ENCODE data around the gene KCNMA1. TPM values are rescaled to one million over a fixed set of nuclear protein-coding genes. Genes with fewer than 3 reads are reported as not detected.
"Not testable (repeated sequence)": the region's sequence is repeated elsewhere in the genome, so short reads cannot be mapped to it uniquely, and the experiment has no call there.

The KCNMA1 gene
- total and polyA plus RNA-seq, 8 donors = 0.92 to 155 (median 54.3) TPM

GRCh38 chr10:77413231-77413630 lies 224.4 kb downstream of the KCNMA1 start:
- no peak for TF ChIP-seq CTCF (IDR thresholded peaks at IDR 0.05)
- TF ChIP-seq POLR2A (IDR thresholded peaks at IDR 0.05) = no peak
- no peak for TF ChIP-seq POLR2AphosphoS5 (IDR thresholded peaks at IDR 0.05)
- no peak for TF ChIP-seq EP300 (IDR thresholded peaks at IDR 0.05)
- Histone ChIP-seq H3K27me3 (peaks cover 0 to 3% (median 0%) of the 10 kb centered on the region in 3 donors), H3K9me3 (no peaks in the 10 kb centered on the region), H3K4me1 (peaks cover 17 to 57% (median 25%) of the 10 kb centered on the region in 4 donors), H3K4me3 (no peak overlapping the region), H3K36me3 (no peaks in the 10 kb centered on the region), H3K27ac (no peak overlapping the region)
- WGBS, 5 donors = 76 to 88% (median 86%) methylated on average over 7 of the region's 7 CpGs
- intact Hi-C loops (cut with DNase I; ENCODE audit: low total_unique reads) = no loop called here
- DNase-seq = no peak

DNA sequence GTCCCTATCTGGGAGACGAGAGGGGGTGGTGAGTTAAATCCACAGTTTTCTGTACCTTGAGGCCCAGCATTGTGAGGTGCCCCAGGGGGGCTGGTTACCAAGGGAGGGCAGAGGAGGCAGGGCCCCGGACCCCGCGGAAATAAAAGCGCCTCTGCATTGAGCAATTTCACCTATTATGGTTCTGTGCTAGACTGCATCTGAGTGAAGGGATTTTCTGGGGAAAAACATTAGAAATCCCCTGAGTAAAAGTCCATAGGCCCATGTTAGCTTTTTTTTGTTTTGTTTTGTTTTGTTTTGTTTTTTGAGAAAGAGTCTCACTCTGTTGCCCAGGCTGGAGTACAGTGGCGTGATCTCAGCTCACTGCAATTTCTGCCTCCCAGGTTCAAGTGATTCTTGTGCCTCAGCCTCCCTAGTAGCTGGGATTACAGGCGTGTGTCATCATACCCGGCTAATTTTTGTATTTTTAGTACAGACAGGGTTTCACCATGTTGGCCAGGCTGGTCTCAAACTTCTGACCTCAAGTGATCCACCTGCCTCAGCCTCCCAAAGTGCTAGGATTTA lies 225.0 kb downstream of the KCNMA1 start:
- H3K4me3 ChIP-seq; H3K27me3 ChIP-seq; DNase-seq; H3K36me3 ChIP-seq; H3K9me3 ChIP-seq; intact Hi-C loops (cut with DNase I; ENCODE audit: low total_unique reads): not testable (repeated sequence)
- peaks cover 17 to 57% (median 23%) of the 10 kb centered on the region in 4 donors for H3K4me1 ChIP-seq
- 87 to 91% (median 88%) methylated on average over 8 of the region's 8 CpGs for WGBS, 5 donors
- peak overlapping the region in 1 of 5 donors; percentile 16 for H3K27ac ChIP-seq

GRCh38 chr10:77411805-77412204 lies 225.8 kb downstream of the KCNMA1 start:
- no peak for DNase-seq
- TF ChIP-seq EP300 (IDR thresholded peaks at IDR 0.05) (no peak), POLR2A (IDR thresholded peaks at IDR 0.05) (no peak), POLR2AphosphoS5 (IDR thresholded peaks at IDR 0.05) (no peak), CTCF (IDR thresholded peaks at IDR 0.05) (no peak)
- Histone ChIP-seq H3K27ac (peak overlapping the region in 1 of 5 donors; percentile 14), H3K36me3 (no peaks in the 10 kb centered on the region), H3K27me3 (peaks cover 0 to 3% (median 0%) of the 10 kb centered on the region in 3 donors), H3K9me3 (no peaks in the 10 kb centered on the region), H3K4me1 (peaks cover 16 to 57% (median 21%) of the 10 kb centered on the region in 4 donors), H3K4me3 (no peak overlapping the region)
- intact Hi-C loops (cut with DNase I; ENCODE audit: low total_unique reads) = no loop called here
- 84 to 98% (median 94%) methylated on average over 8 to 11 of the region's 11 CpGs for WGBS, 5 donors

GRCh38 chr10:77410523-77410922 lies 227.1 kb downstream of the KCNMA1 start:
- Histone ChIP-seq H3K4me1 (peaks cover 17 to 62% (median 31%) of the 10 kb centered on the region in 4 donors), H3K4me3 (no peak overlapping the region), H3K27ac (peak overlapping the region in 1 of 5 donors; percentile 3), H3K36me3 (no peaks in the 10 kb centered on the region), H3K27me3 (peaks cover 0 to 3% (median 0%) of the 10 kb centered on the region in 3 donors), H3K9me3 (no peaks in the 10 kb centered on the region)
- DNase-seq = no peak
- WGBS, 5 donors = 54 to 74% (median 65%) methylated on average over 9 of the region's 9 CpGs
- intact Hi-C loops (cut with DNase I; ENCODE audit: low total_unique reads) = no loop called here
- TF ChIP-seq CTCF (IDR thresholded peaks at IDR 0.05) = no peak
- no peak for TF ChIP-seq POLR2A (IDR thresholded peaks at IDR 0.05)
- no peak for TF ChIP-seq POLR2AphosphoS5 (IDR thresholded peaks at IDR 0.05)
- no peak for TF ChIP-seq EP300 (IDR thresholded peaks at IDR 0.05)
